Right lobe of liver (tissue), 4 donors: ENCODE results near the gene ICOSLG.
"Not testable (repeated sequence)": the region's sequence is repeated elsewhere in the genome, so short reads cannot be mapped to it uniquely, and the experiment has no call there.

Experiments used
- POLR2A ChIP-seq: fragments of 450-650 bp; IDR thresholded peaks from one replicate; pipeline ENCODE4 v1.6.1; 2017; ENCODE audit warnings: antibody characterized with exemption, mild to moderate bottlenecking
- TF ChIP-seq, protein P1 (sequence below), 4 donors: fragments of 200-600 bp in 3 of 4; fragments of 450-650 bp in 1 of 4; IDR thresholded peaks; one replicate each; pipeline versions ENCODE4 v1.5.1 to v1.8.0; 2016 to 2022; ENCODE audit warnings: antibody characterized with exemption in 4 of 4, mild to moderate bottlenecking in 2 of 4
- donor health status: DM: no; HTN: no; CAD: no.
- donor health status: DM: no; HTN: no; CAD: no.
- donor health status: DM: no; HTN: yes; CAD: no.

DNA sequence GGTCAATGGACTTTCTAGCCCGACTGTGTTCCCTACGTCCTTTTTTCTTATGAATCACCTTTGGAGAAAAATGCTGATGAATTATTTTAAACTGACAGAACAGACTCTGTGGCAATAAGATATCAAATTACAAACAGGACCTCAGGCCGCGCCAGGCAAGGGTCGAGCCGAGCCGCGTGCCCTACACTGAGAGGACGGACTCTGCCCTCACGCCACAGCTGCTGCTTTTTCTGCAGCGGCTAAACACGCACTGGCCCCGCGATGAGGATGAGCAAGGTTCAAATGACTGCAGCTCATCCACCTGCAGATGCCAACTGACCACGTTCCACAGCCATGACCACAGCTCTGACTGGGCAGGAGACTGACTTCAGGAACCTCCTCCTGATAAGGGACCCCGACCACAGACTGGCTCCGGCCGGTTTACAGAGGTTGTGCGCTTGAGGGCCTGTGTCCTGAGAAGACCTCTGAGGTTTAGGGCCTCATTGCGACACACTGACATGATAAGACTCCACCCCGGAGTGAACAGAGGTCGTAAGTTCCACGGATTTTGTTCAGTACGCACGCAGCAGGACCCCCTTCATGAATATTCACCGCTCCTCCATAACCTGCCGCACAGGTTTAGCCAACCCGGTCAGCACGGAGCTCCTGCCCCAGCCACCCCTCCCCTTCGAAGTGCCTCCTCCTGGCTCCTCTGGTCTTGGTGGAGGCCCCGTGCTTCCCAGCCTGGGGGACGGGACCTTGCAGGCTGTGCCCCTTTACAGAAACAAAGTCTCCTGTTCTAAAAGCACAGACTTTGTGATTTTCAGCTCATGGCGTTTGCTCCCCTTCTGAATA, 8.7 kb upstream of the ICOSLG start:
- TF ChIP-seq, protein P1, sequence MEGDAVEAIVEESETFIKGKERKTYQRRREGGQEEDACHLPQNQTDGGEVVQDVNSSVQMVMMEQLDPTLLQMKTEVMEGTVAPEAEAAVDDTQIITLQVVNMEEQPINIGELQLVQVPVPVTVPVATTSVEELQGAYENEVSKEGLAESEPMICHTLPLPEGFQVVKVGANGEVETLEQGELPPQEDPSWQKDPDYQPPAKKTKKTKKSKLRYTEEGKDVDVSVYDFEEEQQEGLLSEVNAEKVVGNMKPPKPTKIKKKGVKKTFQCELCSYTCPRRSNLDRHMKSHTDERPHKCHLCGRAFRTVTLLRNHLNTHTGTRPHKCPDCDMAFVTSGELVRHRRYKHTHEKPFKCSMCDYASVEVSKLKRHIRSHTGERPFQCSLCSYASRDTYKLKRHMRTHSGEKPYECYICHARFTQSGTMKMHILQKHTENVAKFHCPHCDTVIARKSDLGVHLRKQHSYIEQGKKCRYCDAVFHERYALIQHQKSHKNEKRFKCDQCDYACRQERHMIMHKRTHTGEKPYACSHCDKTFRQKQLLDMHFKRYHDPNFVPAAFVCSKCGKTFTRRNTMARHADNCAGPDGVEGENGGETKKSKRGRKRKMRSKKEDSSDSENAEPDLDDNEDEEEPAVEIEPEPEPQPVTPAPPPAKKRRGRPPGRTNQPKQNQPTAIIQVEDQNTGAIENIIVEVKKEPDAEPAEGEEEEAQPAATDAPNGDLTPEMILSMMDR (IDR thresholded peaks at IDR 0.05): not testable (repeated sequence)
- TF ChIP-seq POLR2A: not testable (repeated sequence)
